H1 (cell line): ENCODE data around the gene SH2D2A. TPM values are rescaled to one million over a fixed set of nuclear protein-coding genes. Genes with fewer than 3 reads are reported as not detected.

Experiments used
- CTCF ChIA-PET: fragments of 300-600 bp; sonication (Branson Sonifier 250); formaldehyde crosslinking; loops from one replicate; lab custom pipeline; 2021; ENCODE audit not compliant: partially characterized antibody; lab: Charles Lee
- POLR2A ChIA-PET: fragments of 300-600 bp; sonication (Branson Sonifier 250); formaldehyde crosslinking; loops from one replicate; lab custom pipeline; 2021; ENCODE audit warnings: inconsistent platforms; ENCODE audit not compliant: partially characterized antibody; lab: Charles Lee
- DNase-seq, 2 experiments: peaks; one replicate each; pipeline versions ENCODE4 v3.0.0 to v3.0.0-alpha.2; 2010 to 2022; ENCODE audit warnings: low spot score in 2 of 2, low read depth in 1 of 2, mixed read lengths in 1 of 2
- FAIRE-seq: peaks from 2 replicates; lab custom pipeline; 2011; peaks lifted over from hg19 to GRCh38; lab: Jason Lieb, UNC
- H2AFZ ChIP-seq: 2 replicates; pipeline ENCODE4 v1.8.1; 2012; ENCODE audit warnings: low read length, inconsistent platforms
- H2AK5ac ChIP-seq: 2 replicates; pipeline ENCODE4 v1.6.1; 2013; ENCODE audit warnings: low read depth, low read length
- H2BK120ac ChIP-seq: replicated peaks from 2 replicates; pipeline ENCODE3; 2013; ENCODE audit warnings: low read depth, low read length, inconsistent platforms
- H2BK12ac ChIP-seq: 2 replicates; pipeline ENCODE4 v1.6.1; 2013; ENCODE audit warnings: low read depth, low read length
- H2BK15ac ChIP-seq: 2 replicates; pipeline ENCODE4 v1.6.1; 2013; ENCODE audit warnings: low read length
- H2BK20ac ChIP-seq: 2 replicates; pipeline ENCODE4 v1.6.1; 2013; ENCODE audit warnings: low read length
- H2BK5ac ChIP-seq: 2 replicates; pipeline ENCODE4 v1.6.1; 2013; ENCODE audit warnings: low read depth, low read length
- H3K14ac ChIP-seq: 2 replicates; pipeline ENCODE4 v1.6.1; 2013; ENCODE audit warnings: inconsistent platforms; ENCODE audit not compliant: insufficient read length
- H3K18ac ChIP-seq: 2 replicates; pipeline ENCODE4 v1.6.1; 2013; ENCODE audit warnings: low read length; ENCODE audit errors: extremely low read depth
- H3K23ac ChIP-seq: 2 replicates; pipeline ENCODE4 v1.6.1; 2013; ENCODE audit warnings: inconsistent platforms; ENCODE audit not compliant: insufficient read length
- H3K23me2 ChIP-seq: 2 replicates; pipeline ENCODE4 v1.6.1; 2013; ENCODE audit warnings: low read depth, low read length
- H3K27ac ChIP-seq: 2 replicates; pipeline ENCODE4 v1.6.1; 2011; ENCODE audit warnings: low read depth, low read length, inconsistent platforms
- H3K27me3 ChIP-seq, 4 experiments: replicated peaks in 1 of 4; 1 replicate in 1 of 4; 2 replicates in 3 of 4; pipeline versions ENCODE4 v1.6.1 to v1.8.1; 2011 to 2013; ENCODE audit warnings: low read length in 3 of 4, mild to moderate bottlenecking in 3 of 4, inconsistent platforms in 2 of 4, mixed read lengths in 2 of 4, moderate library complexity in 1 of 4; ENCODE audit not compliant: control insufficient read depth in 3 of 4, insufficient read depth in 3 of 4; ENCODE audit errors: extremely low read depth in 1 of 4
- H3K36me3 ChIP-seq, 4 experiments: 2 replicates each; pipeline versions ENCODE4 v1.6.1 to v1.8.1; 2011 to 2013; ENCODE audit warnings: mild to moderate bottlenecking in 4 of 4, low read length in 3 of 4, moderate library complexity in 2 of 4, control low read depth in 1 of 4, inconsistent platforms in 1 of 4; ENCODE audit not compliant: insufficient read depth in 4 of 4, control insufficient read depth in 2 of 4
- H3K4ac ChIP-seq: replicated peaks from 2 replicates; pipeline ENCODE3; 2013; ENCODE audit warnings: low read length, low read depth, mixed read lengths, inconsistent platforms; ENCODE audit not compliant: insufficient read length
- H3K4me1 ChIP-seq, 4 experiments: replicated peaks in 1 of 4; 1 replicate in 1 of 4; 2 replicates in 3 of 4; pipeline versions ENCODE4 v1.6.1 to v1.8.1; 2011 to 2013; ENCODE audit warnings: low read length in 3 of 4, inconsistent platforms in 2 of 4, mixed read lengths in 1 of 4; ENCODE audit not compliant: insufficient read depth in 4 of 4, control insufficient read depth in 3 of 4
- H3K4me2 ChIP-seq, 2 experiments: 2 replicates each; pipeline versions ENCODE4 v1.6.1 to v1.8.1; 2011 to 2013; ENCODE audit warnings: low read depth in 2 of 2, low read length in 2 of 2, control low read depth in 1 of 2, inconsistent platforms in 1 of 2, mild to moderate bottlenecking in 1 of 2; ENCODE audit not compliant: insufficient read depth in 1 of 2
- H3K4me3 ChIP-seq, 4 experiments: fragments of 200-600, 300-600 bp in 1 of 4; sonication (generic), shearing (Covaris generic), sonication (Bioruptor Twin) in 1 of 4; 2 replicates each; pipeline versions ENCODE4 v1.5.1 to v1.8.1; 2011 to 2016; ENCODE audit warnings: low read length in 4 of 4, low read depth in 3 of 4, control low read depth in 2 of 4, inconsistent platforms in 2 of 4, mild to moderate bottlenecking in 2 of 4, mixed read lengths in 1 of 4, moderate library complexity in 1 of 4; ENCODE audit not compliant: insufficient read depth in 2 of 4; ENCODE audit errors: extremely low read depth in 1 of 4
- H3K56ac ChIP-seq: replicated peaks from 2 replicates; pipeline ENCODE3; 2013; ENCODE audit warnings: low read depth, mild to moderate bottlenecking, mixed read lengths, low read length, inconsistent platforms; ENCODE audit not compliant: insufficient read length
- H3K79me1 ChIP-seq: 2 replicates; pipeline ENCODE4 v1.6.1; 2013; ENCODE audit warnings: low read depth, low read length, control low read depth
- H3K79me2 ChIP-seq, 2 experiments: 2 replicates each; pipeline versions ENCODE4 v1.6.1 to v1.8.1; 2012 to 2013; ENCODE audit warnings: low read length in 2 of 2, mild to moderate bottlenecking in 2 of 2, inconsistent platforms in 1 of 2; ENCODE audit not compliant: insufficient read depth in 2 of 2, control insufficient read depth in 1 of 2
- H3K9ac ChIP-seq, 4 experiments: replicated peaks in 1 of 4; 1 replicate in 1 of 4; 2 replicates in 3 of 4; pipeline versions ENCODE4 v1.6.1 to v1.8.1; 2011 to 2013; ENCODE audit warnings: low read depth in 3 of 4, low read length in 3 of 4, control low read depth in 2 of 4, mild to moderate bottlenecking in 2 of 4, moderate library complexity in 2 of 4, inconsistent platforms in 1 of 4; ENCODE audit errors: extremely low read depth in 1 of 4
- H3K9me3 ChIP-seq, 2 experiments: 2 replicates each; pipeline versions ENCODE4 v1.6.1 to v1.8.1; 2012 to 2013; ENCODE audit warnings: mild to moderate bottlenecking in 2 of 2, moderate library complexity in 2 of 2, control low read depth in 1 of 2, inconsistent platforms in 1 of 2, low read depth in 1 of 2, low read length in 1 of 2, mixed read lengths in 1 of 2; ENCODE audit not compliant: insufficient read depth in 2 of 2
- H4K20me1 ChIP-seq, 2 experiments: replicated peaks in 1 of 2; 2 replicates each; pipeline versions ENCODE3 to v1.8.1; 2011 to 2013; ENCODE audit warnings: inconsistent platforms in 2 of 2, low read length in 2 of 2, mild to moderate bottlenecking in 1 of 2; ENCODE audit not compliant: insufficient read depth in 2 of 2, control insufficient read depth in 1 of 2
- H4K5ac ChIP-seq: 2 replicates; pipeline ENCODE4 v1.6.1; 2013; ENCODE audit warnings: low read length, low read depth, mixed read lengths, inconsistent platforms; ENCODE audit not compliant: insufficient read length
- H4K8ac ChIP-seq: 2 replicates; pipeline ENCODE4 v1.8.0; 2013; ENCODE audit warnings: mild to moderate bottlenecking, moderate library complexity, low read length, inconsistent platforms; ENCODE audit not compliant: insufficient read depth; ENCODE audit errors: extremely low read depth
- H4K91ac ChIP-seq: replicated peaks from 2 replicates; pipeline ENCODE3; 2013; ENCODE audit warnings: low read length, mixed read lengths, inconsistent platforms; ENCODE audit not compliant: insufficient read length
- ASH2L ChIP-seq: fragments of 200-600, 300-600 bp; sonication (generic); IDR thresholded peaks from one replicate; pipeline ENCODE4 v1.7.1; 2017; ENCODE audit warnings: low read length
- CEBPB ChIP-seq: IDR thresholded peaks from 2 replicates; pipeline ENCODE4 v1.6.1; 2012; ENCODE audit warnings: low read depth, low read length
- CHD2 ChIP-seq: IDR thresholded peaks from 2 replicates; pipeline ENCODE4 v1.6.1; 2012; ENCODE audit warnings: low read length, improper control_type of control experiment
- GABPA ChIP-seq: IDR thresholded peaks from 2 replicates; pipeline ENCODE4 v1.6.1; 2011; ENCODE audit warnings: mild to moderate bottlenecking, low read length, moderate library complexity, borderline replicate concordance; ENCODE audit not compliant: insufficient read depth
- GTF2F1 ChIP-seq: IDR thresholded peaks from 2 replicates; pipeline ENCODE4 v1.6.1; 2012; ENCODE audit warnings: low read depth, low read length, improper control_type of control experiment, borderline replicate concordance
- HDAC6 ChIP-seq: IDR thresholded peaks from one replicate; pipeline ENCODE4 v1.7.1; 2012; ENCODE audit warnings: low read depth, mild to moderate bottlenecking, inconsistent platforms, low read length, moderate library complexity
- PHF8 ChIP-seq: fragments of 200-600 bp; sonication (generic); conservative IDR thresholded peaks from 2 replicates; pipeline ENCODE4 v1.7.1; 2012; ENCODE audit warnings: low read depth, mild to moderate bottlenecking, inconsistent platforms, low read length, moderate library complexity
- POLR2A ChIP-seq, 2 experiments: IDR thresholded peaks; 1 replicate in 1 of 2; 2 replicates in 1 of 2; pipeline ENCODE4 v1.6.1; 2011; ENCODE audit warnings: low read depth in 2 of 2, low read length in 2 of 2, mild to moderate bottlenecking in 2 of 2; ENCODE audit errors: control extremely low read depth in 1 of 2
- SAP30 ChIP-seq: fragments of 300-600 bp; sonication (generic); IDR thresholded peaks from 2 replicates; pipeline ENCODE4 v1.7.1; 2012; ENCODE audit warnings: low read length, moderate library complexity, mild to moderate bottlenecking, inconsistent platforms; ENCODE audit not compliant: insufficient read depth, insufficient replicate concordance
- SIX5 ChIP-seq: IDR thresholded peaks from 2 replicates; pipeline ENCODE4 v1.6.1; 2011; ENCODE audit warnings: mild to moderate bottlenecking, low read depth, low read length
- SRF ChIP-seq: IDR thresholded peaks from 2 replicates; pipeline ENCODE4 v1.6.1; 2011; ENCODE audit warnings: mild to moderate bottlenecking, low read depth, low read length, moderate library complexity
- TCF12 ChIP-seq: IDR thresholded peaks from 2 replicates; pipeline ENCODE4 v1.6.1; 2011; ENCODE audit warnings: low read depth, mild to moderate bottlenecking, low read length
- USF2 ChIP-seq: IDR thresholded peaks from 2 replicates; pipeline ENCODE4 v1.6.1; 2011; ENCODE audit warnings: low read length, improper control_type of control experiment
- ZNF274 ChIP-seq: IDR thresholded peaks from 2 replicates; pipeline ENCODE4 v1.7.0; 2012; ENCODE audit warnings: low read length, borderline replicate concordance; ENCODE audit errors: extremely low read depth
- WGBS, 2 experiments: shearing (Covaris generic) in 1 of 2; methylation state at CpG; one replicate each; pipeline versions ENCODE4 v1.1.6 to v1.1.7; 2013 to 2015; ENCODE audit warnings: low lambda C conversion rate in 2 of 2, mixed read lengths in 2 of 2, inconsistent platforms in 1 of 2, low coverage in 1 of 2, missing lambda C conversion rate in 1 of 2; ENCODE audit not compliant: insufficient replicate concordance in 2 of 2, insufficient coverage in 1 of 2, insufficient read length in 1 of 2; ENCODE audit errors: extremely low coverage in 1 of 2, missing lambda C conversion rate in 1 of 2; 5-methylcytosine and 5-hydroxymethylcytosine counted together
- polyA plus RNA-seq, 7 experiments: library from polyadenylated mRNA; depleted of rRNA in 3 of 7; stranded (reverse) in 5 of 7; unstranded in 2 of 7; fragments of >200 nt in 5 of 7; fragments of 200-250 nt in 2 of 7; gene quantifications; 1 replicate in 5 of 7; 2 replicates in 1 of 7; 4 replicates in 1 of 7; pipeline versions ENCODE4 v1.2.1 to v1.2.3, GENCODE V29; 2011 to 2013; ENCODE audit warnings: missing spikeins in 2 of 7, mixed read lengths in 2 of 7
- total RNA-seq: library from RNA; stranded (reverse); fragmentation: NEBNext Ultra II Directional; extraction: Animal tissue kit (Norgen Biotek cat#: 25700); gene quantifications from 2 replicates; pipeline ENCODE4 v1.2.1, GENCODE V29; 2021

SH2D2A gene
- total and polyA plus RNA-seq, 2 of the 8 experiments (the other 6 are each of a cell fraction or from before 2014, with no cell fraction given), result 3.3 to 7.9 TPM

GRCh38 chr1:156811168-156811567 is 5.5 kb downstream of the SH2D2A start:
- Histone ChIP-seq H3K18ac (no peak overlapping the region), H2BK15ac (no peak overlapping the region), H3K36me3 (no peaks in the 10 kb centered on the region), H3K14ac (no peak overlapping the region), H3K27me3 (peaks cover 1 to 46% (median 41%) of the 10 kb centered on the region in 4 experiments), H2BK5ac (no peak overlapping the region), H2BK20ac (no peak overlapping the region), H3K4me2 (no peak overlapping the region), H3K9ac (no peak overlapping the region), H4K8ac (no peak overlapping the region), H2BK12ac (no peak overlapping the region), H3K23me2 (peaks cover 2% of the 10 kb centered on the region; the same call in 1 of the 2 replicates), H3K4me3 (no peak overlapping the region), H3K79me1 (no peaks in the 10 kb centered on the region), H3K56ac (no peak overlapping the region), H3K4ac (no peak overlapping the region), H3K79me2 (no peaks in the 10 kb centered on the region), H2AK5ac (no peak overlapping the region), H2BK120ac (no peak overlapping the region), H3K4me1 (peaks cover 0 to 11% (median 5%) of the 10 kb centered on the region in 4 experiments; a peak in 6 of 7 replicates), H2AFZ (no peak overlapping the region), H3K9me3 (no peaks in the 10 kb centered on the region), H4K91ac (no peak overlapping the region), H3K23ac (no peak overlapping the region), H3K27ac (no peak overlapping the region), H4K20me1 (no peaks in the 10 kb centered on the region), H4K5ac (no peak overlapping the region)
- DNase-seq (no peak), FAIRE-seq (no peak)
- WGBS, 2 experiments, result 76% methylated on average over 4 of the region's 4 CpGs; no CpG with 5 or more reads in 1 of the 2 experiments
- POLR2A ChIA-PET, result interaction anchor here (0.9 to 1.3 kb wide), 4 partner anchors 10 to 122 kb away, joined by 3 to 6 read pairs (median 3); partner anchors contain the start of gene PRCC
- CTCF ChIA-PET, result interaction anchor here (1.1 to 31.8 kb wide), 9 partner anchors 13 to 122 kb away, joined by 3 to 491 read pairs (median 4); partner anchors contain the start of genes INSRR and NTRK1
- TF ChIP-seq GABPA (no peak), ZNF274 (no peak), PHF8 (no peak), SAP30 (no peak), CEBPB (no peak), HDAC6 (no peak), CHD2 (no peak), POLR2A (IDR thresholded peaks at IDR 0.05; ENCODE audit: control extremely low read depth in 1 of 2, low read depth in 2 of 2, low read length in 2 of 2) (no peak), SIX5 (no peak), SRF (no peak), TCF12 (no peak), GTF2F1 (no peak), ASH2L (no peak), USF2 (no peak)
